Astrocyte (in vitro differentiated cells and primary cell): ENCODE measurements around the gene USP34. TPM values are rescaled to one million over a fixed set of nuclear protein-coding genes. Genes with fewer than 3 reads are reported as not detected.

Experiments
- DNase-seq: peaks from one replicate; pipeline ENCODE4 v3.0.0-alpha.2; 2010; ENCODE audit warnings: low read depth
- FAIRE-seq: peaks from 2 replicates; lab custom pipeline; 2011; peaks lifted over from hg19 to GRCh38; lab: Jason Lieb, UNC
- H2AFZ ChIP-seq: 2 replicates; pipeline ENCODE4 v1.6.0; 2012; ENCODE audit warnings: low read depth, low read length, inconsistent platforms
- H3K27ac ChIP-seq: 2 replicates; pipeline ENCODE4 v1.5.1; 2011; ENCODE audit warnings: low read depth, low read length, inconsistent platforms
- H3K27me3 ChIP-seq: 2 replicates; pipeline ENCODE4 v1.6.0; 2011; ENCODE audit warnings: low read length, inconsistent platforms; ENCODE audit not compliant: insufficient read depth
- H3K36me3 ChIP-seq: 2 replicates; pipeline ENCODE4 v1.5.1; 2011; ENCODE audit warnings: low read length, inconsistent platforms; ENCODE audit not compliant: insufficient read depth
- H3K4me1 ChIP-seq: 2 replicates; pipeline ENCODE4 v1.5.1; 2011; ENCODE audit warnings: low read length, inconsistent platforms; ENCODE audit not compliant: insufficient read depth
- H3K4me2 ChIP-seq: 2 replicates; pipeline ENCODE4 v1.6.0; 2012; ENCODE audit warnings: low read length, inconsistent platforms
- H3K4me3 ChIP-seq: 2 replicates; pipeline ENCODE4 v1.5.1; 2011; ENCODE audit warnings: low read depth, mild to moderate bottlenecking, low read length, inconsistent platforms; ENCODE audit not compliant: insufficient read depth
- H3K79me2 ChIP-seq: 2 replicates; pipeline ENCODE4 v1.6.0; 2012; ENCODE audit warnings: mild to moderate bottlenecking, low read length, inconsistent platforms; ENCODE audit not compliant: insufficient read depth
- H3K9ac ChIP-seq: 2 replicates; pipeline ENCODE4 v1.6.0; 2012; ENCODE audit warnings: mild to moderate bottlenecking, low read length, inconsistent platforms
- H3K9me3 ChIP-seq: 2 replicates; pipeline ENCODE4 v1.5.1; 2012; ENCODE audit warnings: low read depth, mild to moderate bottlenecking, low read length, inconsistent platforms; ENCODE audit not compliant: insufficient read depth
- H4K20me1 ChIP-seq: 2 replicates; pipeline ENCODE4 v1.6.0; 2012; ENCODE audit warnings: low read length, inconsistent platforms; ENCODE audit not compliant: insufficient read depth
- H3K27ac Mint-ChIP-seq: one replicate; pipeline ENCODE4 v1.8.0; 2021; ENCODE audit warnings: mild to moderate bottlenecking, mixed read lengths; ENCODE audit not compliant: unreplicated experiment
- H3K27me3 Mint-ChIP-seq: one replicate; pipeline ENCODE4 v1.8.0; 2021; ENCODE audit warnings: low read depth, mixed read lengths; ENCODE audit not compliant: unreplicated experiment
- H3K36me3 Mint-ChIP-seq: one replicate; pipeline ENCODE4 v1.8.0; 2021; ENCODE audit warnings: low read depth, mixed read lengths; ENCODE audit not compliant: unreplicated experiment
- H3K4me1 Mint-ChIP-seq: one replicate; pipeline ENCODE4 v1.8.0; 2021; ENCODE audit warnings: low read depth, mixed read lengths; ENCODE audit not compliant: unreplicated experiment
- H3K4me3 Mint-ChIP-seq: one replicate; pipeline ENCODE4 v1.8.0; 2021; ENCODE audit warnings: mild to moderate bottlenecking, moderate library complexity, mixed read lengths; ENCODE audit not compliant: unreplicated experiment
- H3K9me3 Mint-ChIP-seq: one replicate; pipeline ENCODE4 v1.8.0; 2021; ENCODE audit warnings: mild to moderate bottlenecking, mixed read lengths; ENCODE audit not compliant: unreplicated experiment
- CTCF ChIP-seq: IDR thresholded peaks from 2 replicates; pipeline ENCODE4 v1.5.1; 2011; ENCODE audit warnings: low read depth, mild to moderate bottlenecking, inconsistent platforms, low read length, moderate library complexity; ENCODE audit not compliant: insufficient read depth
- EZH2 ChIP-seq: IDR thresholded peaks from 2 replicates; pipeline ENCODE4 v1.6.1; 2012; ENCODE audit warnings: mild to moderate bottlenecking, low read length, inconsistent platforms; ENCODE audit not compliant: insufficient read depth
- total RNA-seq: library from RNA; stranded (reverse); gene quantifications from 2 replicates; pipeline ENCODE4 v1.2.1, GENCODE V29; 2021

The USP34 gene
- total RNA-seq, 1 donor from 2014 or later, result 99.9 TPM

GRCh38 chr2:61443342-61444041 is 27.4 kb downstream of the USP34 start:
- Mint-ChIP-seq H3K9me3 (peaks cover 2% of the 10 kb centered on the region), H3K27ac (no peak overlapping the region), H3K36me3 (peaks cover 7% of the 10 kb centered on the region), H3K27me3 (no peaks in the 10 kb centered on the region), H3K4me3 (no peak overlapping the region), H3K4me1 (peaks cover 7% of the 10 kb centered on the region)
- Histone ChIP-seq H2AFZ (no peak overlapping the region), H4K20me1 (peaks cover 82% of the 10 kb centered on the region), H3K4me2 (no peak overlapping the region), H3K27me3 (no peaks in the 10 kb centered on the region), H3K4me1 (no peaks in the 10 kb centered on the region), H3K9me3 (no peaks in the 10 kb centered on the region), H3K36me3 (no peaks in the 10 kb centered on the region), H3K4me3 (no peak overlapping the region), H3K27ac (no peak overlapping the region), H3K9ac (no peak overlapping the region), H3K79me2 (peaks cover 99% of the 10 kb centered on the region)
- TF ChIP-seq CTCF, result no peak
- TF ChIP-seq EZH2, result no peak
- FAIRE-seq, result no peak
- no peak for DNase-seq

- Histone ChIP-seq H3K4me3 (no peak overlapping the region), H3K27me3 (no peaks in the 10 kb centered on the region), H3K4me1 (no peaks in the 10 kb centered on the region), H3K27ac (no peak overlapping the region), H3K36me3 (no peaks in the 10 kb centered on the region), H2AFZ (no peak overlapping the region), H4K20me1 (peaks cover 93% of the 10 kb centered on the region), H3K9ac (no peak overlapping the region), H3K4me2 (no peak overlapping the region), H3K79me2 (peaks cover 99% of the 10 kb centered on the region), H3K9me3 (no peaks in the 10 kb centered on the region)
- peaks cover 5% of the 10 kb centered on the region for H3K36me3 Mint-ChIP-seq
- H3K4me3 Mint-ChIP-seq, result no peak overlapping the region
- H3K9me3 Mint-ChIP-seq, result peaks cover 2% of the 10 kb centered on the region
- H3K27me3 Mint-ChIP-seq, result no peaks in the 10 kb centered on the region
- peaks cover 17% of the 10 kb centered on the region for H3K4me1 Mint-ChIP-seq
- DNase-seq (no peak), FAIRE-seq (no peak)
- no peak for TF ChIP-seq EZH2
- no peak for TF ChIP-seq CTCF
- H3K27ac Mint-ChIP-seq, result no peak overlapping the region
Observed at GRCh38 chr2:61439241-61440002, 31.5 kb downstream of the USP34 start.

- no peak overlapping the region for H3K4me3 Mint-ChIP-seq
- Histone ChIP-seq H3K4me1 (no peaks in the 10 kb centered on the region), H3K4me2 (no peak overlapping the region), H3K9me3 (no peaks in the 10 kb centered on the region), H3K9ac (no peak overlapping the region), H3K36me3 (no peaks in the 10 kb centered on the region), H2AFZ (no peak overlapping the region), H3K79me2 (peaks cover 99% of the 10 kb centered on the region), H4K20me1 (peaks cover 94% of the 10 kb centered on the region), H3K27ac (no peak overlapping the region), H3K27me3 (no peaks in the 10 kb centered on the region), H3K4me3 (no peak overlapping the region)
- peaks cover 7% of the 10 kb centered on the region for H3K36me3 Mint-ChIP-seq
- peaks cover 2% of the 10 kb centered on the region for H3K9me3 Mint-ChIP-seq
- FAIRE-seq, result no peak
- no peak for DNase-seq
- H3K27me3 Mint-ChIP-seq, result no peaks in the 10 kb centered on the region
- peaks cover 23% of the 10 kb centered on the region for H3K4me1 Mint-ChIP-seq
- TF ChIP-seq EZH2 (no peak), CTCF (no peak)
- H3K27ac Mint-ChIP-seq, result no peak overlapping the region
Observed at GRCh38 chr2:61438670-61439069, 32.2 kb downstream of the USP34 start.
